Measurements from ENCODE around the gene TRUB2.
"Not testable (repeated sequence)": the region's sequence is repeated elsewhere in the genome, so short reads cannot be mapped to it uniquely, and the experiment has no call there.

The TRUB2 gene

GRCh38 chr9:128339761-128340690, 17.8 kb upstream of the TRUB2 start, which contains the start of gene SLC27A4:
Gene SLC27A4 (plus strand): TSS chr9:128340527. CDS start chr9:128343133, 2,606 bp downstream.
- TF ChIP-seq CTCF (IDR thresholded peaks at IDR 0.05; ENCODE audit: insufficient read depth, low read length, missing control alignments), result no peak
- POLR2A ChIA-PET, result interaction anchor here (0.6 kb wide), 1 partner anchor 71 kb away, joined by 3 read pairs; no protein-coding TSS in a partner anchor
- DNase-seq (ENCODE audit: low read depth, low spot score), result no peak
- peak within 1 kb of the TSS; percentile 82 for H3K4me3 ChIP-seq (ENCODE audit: low read depth, low read length)
- CTCF ChIA-PET, result interaction anchor here (1.5 to 1.6 kb wide), 2 partner anchors 22 to 45 kb away, joined by 4 to 7 read pairs; no protein-coding TSS in a partner anchor

GRCh38 chr9:128338852-128339614, 16.8 kb upstream of the TRUB2 start:
- DNase-seq (ENCODE audit: low read depth, low spot score); POLR2A ChIA-PET; H3K4me3 ChIP-seq (ENCODE audit: low read depth, low read length): not testable (repeated sequence)
- CTCF ChIA-PET, result interaction anchor here (1.2 to 1.6 kb wide), 3 partner anchors 23 to 57 kb away, joined by 3 to 7 read pairs (median 4); no protein-coding TSS in a partner anchor

- H3K4me3 ChIP-seq (ENCODE audit: low read depth, low read length), result no peak overlapping the region
- POLR2A ChIA-PET, result no interaction called here
- TF ChIP-seq CTCF (IDR thresholded peaks at IDR 0.05; ENCODE audit: insufficient read depth, low read length, missing control alignments), result no peak
- no peak for DNase-seq (ENCODE audit: low read depth, low spot score)
- CTCF ChIA-PET, result interaction anchor here (0.8 to 1.6 kb wide), 4 partner anchors 24 to 101 kb away, joined by 3 to 7 read pairs (median 3); no protein-coding TSS in a partner anchor
Measured at GRCh38 chr9:128337936-128338335, 15.7 kb upstream of the TRUB2 start.

- POLR2A ChIA-PET, result no interaction called here
Measured at GRCh38 chr9:128335914-128336313, 13.7 kb upstream of the TRUB2 start.

GRCh38 chr9:128335161-128335560, 12.9 kb upstream of the TRUB2 start:
- CTCF ChIA-PET, result interaction anchor here (1.0 to 2.3 kb wide), 8 partner anchors 9 to 300 kb away, joined by 3 to 11 read pairs (median 4); no protein-coding TSS in a partner anchor
- POLR2A ChIA-PET, result no interaction called here

More at GRCh38 chr9:128335914-128336313, 13.7 kb upstream of the TRUB2 start:
- no peak overlapping the region for H3K4me3 ChIP-seq (ENCODE audit: low read depth, low read length)
- DNase-seq (ENCODE audit: low read depth, low spot score), result no peak
- CTCF ChIA-PET, result interaction anchor here (0.6 to 2.2 kb wide), 8 partner anchors 8 to 41 kb away, joined by 3 to 11 read pairs (median 3); partner anchors contain the start of gene COQ4
- TF ChIP-seq CTCF (IDR thresholded peaks at IDR 0.05; ENCODE audit: insufficient read depth, low read length, missing control alignments), result no peak

More at GRCh38 chr9:128335161-128335560, 12.9 kb upstream of the TRUB2 start:
- no peak for TF ChIP-seq CTCF (IDR thresholded peaks at IDR 0.05; ENCODE audit: insufficient read depth, low read length, missing control alignments)
- H3K4me3 ChIP-seq (ENCODE audit: low read depth, low read length), result no peak overlapping the region
- DNase-seq (ENCODE audit: low read depth, low spot score), result no peak
